Stimulated activated CD4-positive, alpha-beta T cell treated with anti-CD3 and anti-CD28 coated beads, Interleukin-1b, Interleukin-23, amount 100 ng/mL, for 24 hours (primary cell): ENCODE data around the gene VPS41.

Source experiments
- DNase-seq, 4 experiments: peaks; one replicate each; pipeline ENCODE4 v3.0.0-alpha.2; 2020; ENCODE audit warnings: low read depth in 4 of 4, low spot score in 1 of 4

The VPS41 gene

GRCh38 chr7:38674513-38674912, 234.5 kb downstream of the VPS41 start:
- no peak for DNase-seq

- DNase-seq: no peak
Measured at GRCh38 chr7:38673795-38674194, 235.2 kb downstream of the VPS41 start.
